Natural killer cell (primary cell): ENCODE results near the gene PELO. TPM values are rescaled to one million over a fixed set of nuclear protein-coding genes. Genes with fewer than 3 reads are reported as not detected.

Experiments
- ATAC-seq, 3 donors: fragments of 150-1000 bp in 2 of 3; fragments of 200-7000 bp in 1 of 3; cut with Tn5 transposase; 1 replicate in 1 of 3; 2 replicates in 2 of 3; pipeline ENCODE4 v1.10.0; 2021; ENCODE audit warnings: mild to moderate bottlenecking in 2 of 3, moderate library complexity in 2 of 3
- DNase-seq, 2 donors: peaks; one replicate each; pipeline versions ENCODE4 v3.0.0 to v3.0.0-alpha.2; 2013 to 2021; ENCODE audit warnings: mixed read lengths in 1 of 2
- H3K27ac ChIP-seq: one replicate; pipeline ENCODE4 v1.5.1; 2013; ENCODE audit warnings: mild to moderate bottlenecking, low read length
- H3K27me3 ChIP-seq: one replicate; pipeline ENCODE4 v1.6.1; 2013; ENCODE audit warnings: low read length; ENCODE audit not compliant: control insufficient read depth, insufficient read depth
- H3K36me3 ChIP-seq: one replicate; pipeline ENCODE4 v1.6.1; 2013; ENCODE audit warnings: low read length; ENCODE audit not compliant: control insufficient read depth, insufficient read depth
- H3K4me1 ChIP-seq: one replicate; pipeline ENCODE4 v1.6.1; 2013; ENCODE audit warnings: low read length; ENCODE audit not compliant: control insufficient read depth, insufficient read depth
- H3K4me3 ChIP-seq: one replicate; pipeline ENCODE4 v1.5.1; 2013; ENCODE audit warnings: low read length
- H3K9me3 ChIP-seq: one replicate; pipeline ENCODE4 v1.6.1; 2013; ENCODE audit warnings: low read length; ENCODE audit not compliant: control insufficient read depth, insufficient read depth
- H3K27ac Mint-ChIP-seq, 2 donors: one replicate each; pipeline ENCODE4 v1.8.0; 2022; ENCODE audit warnings: mild to moderate bottlenecking in 2 of 2, mixed read lengths in 2 of 2, moderate library complexity in 1 of 2
- H3K27me3 Mint-ChIP-seq, 2 donors: one replicate each; pipeline ENCODE4 v1.8.0; 2022; ENCODE audit warnings: low read depth in 2 of 2, mixed read lengths in 2 of 2
- H3K36me3 Mint-ChIP-seq: one replicate; pipeline ENCODE4 v1.8.0; 2022; ENCODE audit warnings: mixed read lengths
- H3K4me1 Mint-ChIP-seq, 2 donors: one replicate each; pipeline ENCODE4 v1.8.0; 2022; ENCODE audit warnings: mixed read lengths in 2 of 2
- H3K4me3 Mint-ChIP-seq: one replicate; pipeline ENCODE4 v1.8.0; 2022; ENCODE audit warnings: mild to moderate bottlenecking, moderate library complexity, mixed read lengths
- H3K9me3 Mint-ChIP-seq, 2 donors: one replicate each; pipeline ENCODE4 v1.8.0; 2022; ENCODE audit warnings: mixed read lengths in 2 of 2
- WGBS: methylation state at CpG from one replicate; pipeline ENCODE4 v1.1.7; 2013; ENCODE audit warnings: missing lambda C conversion rate; ENCODE audit not compliant: insufficient coverage; 5-methylcytosine and 5-hydroxymethylcytosine counted together
- intact Hi-C: fragments of 100-400 bp; cut with micrococcal nuclease; formaldehyde crosslinking; loops from one replicate; pipeline ENCODE4 v1.14.2; 2022
- total RNA-seq, 4 donors: library from RNA; stranded (reverse); fragments of 120-200 nt in 1 of 4; gene quantifications; one replicate each; pipeline versions ENCODE4 v1.2.3 to v1.2.4, GENCODE V29; 2013 to 2022
- TF ChIP-seq, protein P1 (sequence below): fragments of 200-600 bp; IDR thresholded peaks from one replicate; pipeline ENCODE4 v1.8.0; 2022; ENCODE audit warnings: antibody characterized with exemption

The PELO gene
- total RNA-seq, 3 donors from 2014 or later (not counting 1 experiment from before 2014, with no cell fraction given) = 2.6 to 3.9 (median 3.7) TPM

DNA sequence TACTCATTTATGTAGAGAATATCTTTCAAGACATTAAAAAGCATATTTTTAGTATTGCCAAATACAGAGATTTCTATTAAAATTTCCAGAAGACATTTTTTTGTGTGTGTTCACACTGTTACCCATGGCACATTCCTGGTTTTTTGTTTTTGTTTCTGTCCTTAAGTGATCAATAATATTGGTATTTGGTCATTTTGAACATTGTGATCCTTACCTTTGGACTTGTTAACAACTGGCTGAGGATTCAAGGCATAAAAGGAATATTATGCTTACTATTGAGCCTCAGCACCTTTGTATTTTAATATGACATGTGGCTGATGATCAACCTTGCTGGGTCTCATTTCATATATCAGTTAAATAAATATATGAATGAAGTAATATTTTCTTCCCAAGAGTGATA lies 41.9 kb downstream of the PELO start:
- DNase-seq (no peak), ATAC-seq (no peak)
- intact Hi-C loops = no loop called here

DNA sequence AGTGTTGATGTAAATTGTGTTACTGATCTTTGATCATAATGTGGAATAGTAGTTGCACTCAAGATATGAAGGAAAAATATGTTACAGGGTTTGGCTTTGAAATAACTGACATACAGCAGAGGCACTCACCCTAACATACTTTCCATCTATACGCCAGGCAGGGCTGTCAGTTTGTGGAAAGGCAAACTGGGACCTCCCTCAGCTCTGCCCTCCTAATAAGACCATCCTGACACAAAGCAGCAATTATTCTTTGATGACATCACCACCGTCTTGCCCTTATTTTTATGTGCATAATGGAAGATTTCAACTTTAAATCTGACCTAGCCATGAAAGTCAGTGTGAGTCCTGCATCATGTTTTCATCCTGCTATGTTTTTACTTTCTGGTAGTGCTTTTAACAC lies 42.9 kb downstream of the PELO start:
- TF ChIP-seq, protein P1, sequence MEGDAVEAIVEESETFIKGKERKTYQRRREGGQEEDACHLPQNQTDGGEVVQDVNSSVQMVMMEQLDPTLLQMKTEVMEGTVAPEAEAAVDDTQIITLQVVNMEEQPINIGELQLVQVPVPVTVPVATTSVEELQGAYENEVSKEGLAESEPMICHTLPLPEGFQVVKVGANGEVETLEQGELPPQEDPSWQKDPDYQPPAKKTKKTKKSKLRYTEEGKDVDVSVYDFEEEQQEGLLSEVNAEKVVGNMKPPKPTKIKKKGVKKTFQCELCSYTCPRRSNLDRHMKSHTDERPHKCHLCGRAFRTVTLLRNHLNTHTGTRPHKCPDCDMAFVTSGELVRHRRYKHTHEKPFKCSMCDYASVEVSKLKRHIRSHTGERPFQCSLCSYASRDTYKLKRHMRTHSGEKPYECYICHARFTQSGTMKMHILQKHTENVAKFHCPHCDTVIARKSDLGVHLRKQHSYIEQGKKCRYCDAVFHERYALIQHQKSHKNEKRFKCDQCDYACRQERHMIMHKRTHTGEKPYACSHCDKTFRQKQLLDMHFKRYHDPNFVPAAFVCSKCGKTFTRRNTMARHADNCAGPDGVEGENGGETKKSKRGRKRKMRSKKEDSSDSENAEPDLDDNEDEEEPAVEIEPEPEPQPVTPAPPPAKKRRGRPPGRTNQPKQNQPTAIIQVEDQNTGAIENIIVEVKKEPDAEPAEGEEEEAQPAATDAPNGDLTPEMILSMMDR = no peak
- 95% methylated on average over 2 of the region's 2 CpGs for WGBS
- no peaks in the 10 kb centered on the region for H3K9me3 Mint-ChIP-seq
- H3K4me3 Mint-ChIP-seq = no peak overlapping the region
- Histone ChIP-seq H3K4me1 (no peaks in the 10 kb centered on the region), H3K9me3 (no peaks in the 10 kb centered on the region), H3K27me3 (peaks cover 3% of the 10 kb centered on the region), H3K4me3 (no peak overlapping the region), H3K36me3 (no peaks in the 10 kb centered on the region), H3K27ac (no peak overlapping the region)
- no peak for ATAC-seq
- no peaks in the 10 kb centered on the region for H3K36me3 Mint-ChIP-seq
- intact Hi-C loops = no loop called here
- H3K27ac Mint-ChIP-seq = no peak overlapping the region
- peaks cover 0 to 7% of the 10 kb centered on the region in 2 donors for H3K27me3 Mint-ChIP-seq
- H3K4me1 Mint-ChIP-seq = peaks cover 6 to 16% of the 10 kb centered on the region in 2 donors
- DNase-seq = no peak

More for the DNA sequence above, 41.9 kb downstream of the PELO start:
- no peaks in the 10 kb centered on the region for H3K9me3 ChIP-seq
- H3K36me3 ChIP-seq = no peaks in the 10 kb centered on the region
- H3K27me3 ChIP-seq = peaks cover 3% of the 10 kb centered on the region
- no peak overlapping the region for H3K27ac Mint-ChIP-seq
- no peak overlapping the region for H3K4me3 ChIP-seq
- TF ChIP-seq, protein P1 = no peak
- H3K27me3 Mint-ChIP-seq = peaks cover 0 to 4% of the 10 kb centered on the region in 2 donors
- no peak overlapping the region for H3K4me3 Mint-ChIP-seq
- no peaks in the 10 kb centered on the region for H3K4me1 ChIP-seq
- no peaks in the 10 kb centered on the region for H3K9me3 Mint-ChIP-seq
- H3K4me1 Mint-ChIP-seq = peaks cover 11 to 22% of the 10 kb centered on the region in 2 donors
- no peaks in the 10 kb centered on the region for H3K36me3 Mint-ChIP-seq
- H3K27ac ChIP-seq = no peak overlapping the region

DNA sequence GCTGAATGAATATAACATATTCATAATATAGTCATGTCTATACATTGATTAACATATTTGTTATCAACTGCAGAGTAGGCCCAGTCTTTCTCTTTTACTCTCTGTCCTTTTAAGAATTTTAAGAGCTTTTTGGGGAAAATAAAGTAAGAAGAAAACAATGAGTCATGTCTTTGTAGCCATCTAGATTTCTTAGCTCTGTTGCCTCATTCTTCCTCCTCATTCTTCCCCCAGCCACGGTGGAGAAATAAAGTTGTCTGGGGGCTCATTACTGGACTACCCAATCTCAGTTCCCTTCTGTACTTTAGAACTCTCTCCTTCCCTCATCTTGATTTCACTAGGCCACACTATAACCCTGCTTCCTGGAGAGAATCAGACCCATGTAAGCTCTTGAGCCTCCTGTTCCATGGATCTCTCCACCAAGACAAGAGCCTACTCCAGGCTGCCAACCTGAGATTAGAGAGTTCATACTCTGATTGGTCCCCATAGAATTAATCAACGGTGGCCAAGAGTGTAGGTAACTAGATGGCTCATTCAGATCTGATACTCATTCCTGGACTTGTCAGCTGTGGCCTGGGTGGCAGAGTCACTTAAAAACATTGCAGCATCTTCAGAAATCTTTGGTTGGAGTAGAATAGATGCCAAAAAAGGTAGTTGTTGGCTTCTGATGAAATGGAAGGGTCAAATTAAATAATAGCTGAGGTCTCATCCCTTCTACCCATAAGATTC lies 44.2 kb downstream of the PELO start:
- no peak for ATAC-seq
- H3K36me3 Mint-ChIP-seq = no peaks in the 10 kb centered on the region
- no peaks in the 10 kb centered on the region for H3K4me1 ChIP-seq
- H3K27me3 ChIP-seq = peaks cover 3% of the 10 kb centered on the region
- TF ChIP-seq, protein P1 = no peak
- H3K9me3 Mint-ChIP-seq = no peaks in the 10 kb centered on the region
- intact Hi-C loops = no loop called here
- no peak overlapping the region for H3K27ac Mint-ChIP-seq
- no peaks in the 10 kb centered on the region for H3K36me3 ChIP-seq
- no peak overlapping the region for H3K4me3 Mint-ChIP-seq
- peaks cover 7 to 9% of the 10 kb centered on the region in 2 donors for H3K27me3 Mint-ChIP-seq
- whole genome bisulfite sequencing = 80% methylated on average over 2 of the region's 2 CpGs
- H3K4me3 ChIP-seq = no peak overlapping the region
- no peak for DNase-seq
- H3K4me1 Mint-ChIP-seq = peaks cover 0 to 3% of the 10 kb centered on the region in 2 donors
- no peaks in the 10 kb centered on the region for H3K9me3 ChIP-seq
- no peak overlapping the region for H3K27ac ChIP-seq

DNA sequence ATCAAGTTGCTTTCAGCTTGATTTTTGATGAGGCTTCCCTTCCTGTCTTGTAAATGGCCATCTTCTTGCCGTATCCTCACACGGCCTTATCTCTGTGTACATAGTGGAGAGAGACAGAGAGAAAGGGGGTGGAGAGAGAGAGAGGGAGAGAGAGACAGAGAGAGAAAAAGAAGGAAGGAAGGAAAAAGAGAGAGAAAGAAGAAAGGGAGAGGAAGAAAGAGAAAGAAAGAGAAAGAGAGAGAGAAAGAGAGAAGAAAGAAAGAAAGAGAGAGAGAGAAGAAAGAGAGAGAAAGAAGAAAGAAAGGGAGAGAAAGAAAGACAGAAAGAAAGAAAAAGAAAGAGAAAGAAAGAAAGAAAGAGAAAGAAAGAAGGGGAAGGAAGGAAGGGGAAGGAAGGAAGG lies 46.6 kb downstream of the PELO start:
- Histone ChIP-seq H3K27ac (no peak overlapping the region), H3K36me3 (no peaks in the 10 kb centered on the region), H3K27me3 (peaks cover 3% of the 10 kb centered on the region), H3K4me3 (no peak overlapping the region), H3K9me3 (no peaks in the 10 kb centered on the region), H3K4me1 (no peaks in the 10 kb centered on the region)
- intact Hi-C loops = no loop called here
- TF ChIP-seq, protein P1 = no peak
- Mint-ChIP-seq H3K9me3 (no peaks in the 10 kb centered on the region), H3K27me3 (peaks cover 7 to 14% of the 10 kb centered on the region in 2 donors), H3K4me1 (no peaks in the 10 kb centered on the region), H3K36me3 (no peaks in the 10 kb centered on the region), H3K27ac (no peak overlapping the region), H3K4me3 (no peak overlapping the region)
- DNase-seq = no peak
- ATAC-seq = no peak
- WGBS = 91% methylated on average over 2 of the region's 2 CpGs
